Superior temporal gyrus (tissue), 1 donor: ENCODE measurements around the gene GNPDA1.

Experiments used
- DNase-seq: peaks from one replicate; pipeline ENCODE4 v3.0.0-alpha.2; 2016; ENCODE audit errors: extremely low spot score

The GNPDA1 gene

GRCh38 chr5:141994511-141995136 lies 18.2 kb downstream of the GNPDA1 start:
- DNase-seq, result no peak

DNA sequence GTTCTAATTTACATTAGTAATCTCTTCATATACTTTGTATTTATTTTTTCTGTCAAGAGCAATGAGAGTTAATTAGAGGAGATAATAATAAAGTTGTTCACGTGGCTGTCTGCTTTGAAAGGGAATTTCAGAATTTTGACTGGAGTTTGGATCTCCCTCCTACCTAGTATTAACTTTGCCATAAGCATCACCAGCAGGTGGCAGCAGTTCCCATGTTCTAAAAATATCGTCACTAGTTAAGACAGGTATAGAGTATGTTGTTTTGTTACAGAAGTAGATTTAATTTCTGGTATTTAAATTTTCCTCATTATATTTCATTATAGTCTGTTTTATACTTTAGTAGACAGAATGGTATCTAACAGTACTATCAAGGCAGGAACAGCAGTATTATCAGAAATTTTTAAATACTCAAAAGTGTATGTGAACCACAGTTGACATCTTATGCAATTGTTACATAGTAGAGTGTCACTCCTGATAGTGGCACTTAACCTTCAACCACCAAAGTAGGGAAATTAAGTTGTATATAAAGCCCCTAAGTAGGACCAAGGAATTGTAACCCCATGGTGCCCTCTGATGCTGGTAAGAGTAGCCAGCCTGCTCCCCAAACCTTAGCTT lies 20.4 kb downstream of the GNPDA1 start:
- DNase-seq, result peak; percentile 93

DNA sequence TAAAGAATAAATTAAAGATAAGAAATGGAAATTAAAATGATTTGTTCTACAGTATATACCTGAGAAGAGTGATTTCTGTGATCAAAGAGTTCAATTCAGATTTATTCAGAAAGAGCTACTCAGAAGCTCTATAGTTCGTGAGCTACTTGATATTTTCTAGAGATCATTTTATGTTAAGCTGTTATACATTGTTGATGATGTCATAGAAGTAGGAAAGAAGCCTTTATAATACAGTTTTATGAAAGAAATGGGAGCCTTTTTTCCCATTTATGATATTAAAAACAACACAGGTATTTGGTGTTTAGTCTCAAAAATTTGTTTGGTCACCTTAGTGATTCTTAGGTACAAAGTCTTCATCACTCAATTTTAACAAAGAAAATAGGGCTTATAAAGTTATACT lies 23.1 kb downstream of the GNPDA1 start:
- no peak for DNase-seq

DNA sequence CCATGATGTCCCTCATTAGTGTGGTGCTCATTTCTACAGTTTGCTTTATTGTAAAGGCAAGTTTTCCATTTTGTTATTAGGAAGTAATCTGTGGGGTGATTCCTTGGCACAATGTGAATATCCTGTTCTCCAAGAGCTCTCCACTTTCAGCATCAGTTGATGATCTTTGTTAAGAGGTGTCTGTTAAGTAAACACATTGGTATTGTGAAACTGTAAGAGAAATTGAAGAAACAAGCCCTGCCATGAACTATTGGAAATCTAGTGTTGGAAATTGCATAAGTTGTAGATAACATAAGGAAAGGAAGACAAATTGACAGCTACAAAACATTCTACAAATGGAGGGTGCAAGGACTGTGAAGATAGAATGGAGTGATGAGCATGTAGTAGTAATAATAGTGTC lies 26.8 kb downstream of the GNPDA1 start:
- DNase-seq, result no peak

DNA sequence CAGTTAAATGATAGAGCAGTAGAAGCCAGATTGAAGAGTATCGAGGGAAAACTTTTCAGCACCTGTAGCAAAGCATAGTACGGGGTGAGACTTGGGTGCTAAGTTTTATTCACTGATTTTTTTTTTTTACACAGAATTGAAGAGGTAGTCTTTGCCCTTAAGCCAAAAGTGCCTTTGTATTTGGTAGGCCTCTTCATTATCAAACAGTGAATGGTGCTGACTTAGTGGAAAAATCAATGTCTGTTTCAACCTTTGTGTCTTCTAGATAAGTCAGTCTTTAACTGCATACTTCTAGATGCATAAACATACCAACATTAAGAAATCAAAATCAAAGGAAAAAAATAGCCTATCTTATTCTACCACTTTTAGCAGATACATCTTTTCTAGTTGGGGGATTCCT lies 30.2 kb downstream of the GNPDA1 start:
- no peak for DNase-seq

DNA sequence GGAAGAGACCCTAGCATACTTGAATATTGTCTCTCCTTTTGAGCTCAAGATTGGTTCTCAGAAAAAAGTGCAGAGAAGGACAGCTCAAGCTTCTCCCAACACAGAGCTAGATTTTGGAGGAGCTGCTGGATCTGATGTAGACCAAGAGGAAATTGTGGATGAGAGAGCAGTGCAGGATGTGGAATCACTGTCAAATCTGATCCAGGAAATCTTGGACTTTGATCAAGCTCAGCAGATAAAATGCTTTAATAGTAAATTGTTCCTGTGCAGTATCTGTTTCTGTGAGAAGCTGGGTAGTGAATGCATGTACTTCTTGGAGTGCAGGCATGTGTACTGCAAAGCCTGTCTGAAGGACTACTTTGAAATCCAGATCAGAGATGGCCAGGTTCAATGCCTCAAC lies 34.4 kb downstream of the GNPDA1 start:
- DNase-seq, result no peak

DNA sequence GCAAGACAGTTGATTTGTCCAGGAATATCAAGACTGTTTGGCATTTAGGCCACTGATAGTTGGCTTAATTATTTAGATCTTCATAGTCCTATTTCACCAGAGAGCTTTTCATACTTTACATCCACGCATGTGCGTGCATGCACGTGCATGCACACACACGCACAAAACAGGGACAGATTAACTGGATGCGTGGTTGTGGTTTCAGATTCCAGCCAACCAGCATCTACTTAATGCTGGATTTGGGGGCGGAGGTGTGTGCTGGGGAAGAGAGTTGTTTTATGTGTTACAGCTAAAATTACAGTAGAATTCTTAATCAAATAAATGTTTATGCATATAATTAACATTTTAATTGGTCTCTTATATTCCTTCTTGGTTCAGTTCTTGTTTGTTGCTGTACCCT lies 36.7 kb downstream of the GNPDA1 start:
- DNase-seq, result no peak

- DNase-seq, result no peak
Observed at GRCh38 chr5:141973871-141974595, 38.8 kb downstream of the GNPDA1 start.

- DNase-seq, result no peak
Observed at GRCh38 chr5:141969783-141970771, 42.8 kb downstream of the GNPDA1 start.

- peak; percentile 89 for DNase-seq
Observed at GRCh38 chr5:141968914-141969608, 43.8 kb downstream of the GNPDA1 start, which contains the start of gene RNF14. Gene RNF14, plus strand, starts transcription at chr5:141969105. Its CDS starts 4,484 bp downstream, at chr5:141973589.

GRCh38 chr5:141966963-141967333 lies 45.9 kb downstream of the GNPDA1 start:
- DNase-seq, result no peak

DNA sequence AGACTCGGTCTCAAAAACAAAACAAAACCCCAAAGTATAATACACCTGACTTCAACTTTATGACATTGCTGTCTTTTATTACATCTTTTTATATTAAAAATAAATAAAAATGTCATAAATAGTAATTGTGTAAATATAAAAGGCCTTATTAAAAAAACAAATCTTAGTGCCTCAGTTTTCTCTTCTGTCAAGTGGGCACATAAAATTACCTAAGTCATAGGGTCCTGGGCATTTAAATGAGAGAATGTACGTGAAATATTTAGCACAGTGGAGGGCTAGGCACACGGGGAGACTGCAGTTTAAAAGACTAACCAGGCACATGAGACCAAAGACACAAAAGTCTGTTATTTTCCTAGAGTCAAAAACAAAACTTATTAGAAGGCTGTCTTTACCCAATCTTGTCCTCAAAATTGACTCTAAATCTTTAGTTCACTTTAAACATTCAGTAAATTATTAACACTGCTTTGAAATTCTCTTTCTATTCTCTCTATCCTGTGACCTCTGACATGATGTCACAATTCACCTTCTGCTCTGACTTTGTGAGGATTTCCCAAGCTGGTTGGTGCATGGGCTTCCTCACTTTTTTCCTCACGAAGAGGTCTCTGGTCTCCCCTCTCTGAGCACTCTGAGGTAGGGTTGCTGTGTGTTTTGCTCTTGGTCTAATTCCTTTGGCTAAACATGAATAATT lies 46.4 kb downstream of the GNPDA1 start:
- no peak for DNase-seq

DNA sequence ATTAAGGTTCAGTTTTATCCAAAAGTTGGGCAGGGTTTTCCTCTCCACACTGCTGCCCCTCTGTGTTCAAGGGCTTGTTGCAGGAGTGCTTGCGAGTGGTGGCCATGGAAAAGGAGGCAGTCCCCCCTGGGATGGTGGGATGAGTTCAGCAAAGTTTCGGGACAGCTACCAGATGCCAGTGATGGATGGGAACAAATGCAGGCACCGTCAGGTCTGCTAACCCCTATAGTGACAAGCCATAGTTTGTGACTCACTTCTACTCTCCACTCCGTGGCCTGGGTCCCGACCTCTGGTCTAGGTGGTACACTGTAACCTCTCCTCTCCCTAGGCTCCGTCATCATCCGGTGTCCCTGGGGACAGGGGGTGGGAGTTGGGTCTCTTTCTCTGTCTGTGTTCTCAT lies 47.8 kb downstream of the GNPDA1 start:
- DNase-seq, result no peak

DNA sequence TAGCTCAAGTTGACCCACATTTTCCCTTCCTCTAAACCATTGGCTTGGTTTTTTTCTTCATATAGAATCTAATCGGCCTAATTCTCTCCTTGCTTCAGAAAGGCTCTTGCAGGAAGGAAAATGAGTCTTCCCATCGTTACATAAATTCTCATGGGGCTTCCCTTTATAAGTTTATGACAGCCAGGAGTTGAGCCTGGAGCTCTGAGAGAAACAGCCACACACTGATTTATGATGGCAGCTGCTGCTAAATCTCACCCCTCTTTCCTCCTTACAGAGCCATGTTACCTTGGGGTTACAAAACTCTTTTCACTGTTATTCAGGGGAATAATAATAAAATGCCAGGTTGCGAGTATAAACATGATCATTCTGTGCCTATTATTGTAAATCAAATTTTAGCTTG lies 49.1 kb downstream of the GNPDA1 start:
- DNase-seq, result no peak

GRCh38 chr5:141961466-141961865 lies 51.4 kb downstream of the GNPDA1 start:
- DNase-seq, result no peak

DNA sequence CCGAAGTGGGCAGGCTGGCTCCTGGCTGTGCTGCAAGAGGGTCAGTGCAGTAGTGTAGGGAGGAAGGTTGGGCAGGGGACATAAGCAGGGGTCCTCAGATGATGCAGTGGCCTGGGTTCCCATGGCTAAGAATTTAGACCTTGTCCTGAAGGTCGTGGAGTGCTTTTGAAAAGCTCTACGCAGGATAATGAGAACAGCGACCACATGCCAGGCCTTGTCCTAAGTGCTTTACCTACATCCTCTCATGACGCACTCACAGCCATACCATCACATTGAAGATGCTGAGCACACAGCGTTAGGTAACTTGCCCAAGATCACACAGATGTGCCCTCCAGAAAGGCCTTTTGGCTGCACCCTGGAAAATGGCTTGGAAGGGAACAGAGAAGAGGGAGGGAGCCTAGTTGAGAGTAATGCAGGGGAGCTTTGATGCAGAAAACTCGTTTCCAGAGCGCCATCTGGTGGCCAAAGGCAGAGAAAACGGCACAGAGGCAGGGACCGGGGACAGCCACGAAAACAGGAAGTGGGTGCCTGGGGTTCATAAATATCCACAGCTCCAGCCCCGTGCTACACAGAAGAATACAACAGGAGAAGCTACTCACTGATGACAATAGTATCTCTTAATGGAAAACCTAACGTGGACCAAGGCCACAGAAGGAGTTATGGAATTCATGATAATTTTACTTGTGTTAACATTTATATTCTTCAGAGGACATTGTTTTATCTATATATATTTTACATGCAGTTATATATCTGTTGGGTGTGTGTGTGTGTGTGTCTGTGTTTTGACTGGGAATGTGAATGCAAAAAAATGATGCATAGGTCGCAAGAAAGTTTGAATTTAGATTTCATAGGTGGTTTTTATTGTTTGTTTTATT lies 52.1 kb downstream of the GNPDA1 start:
- peak; percentile 98 for DNase-seq

- no peak for DNase-seq
Observed at GRCh38 chr5:141960018-141960417, 52.8 kb downstream of the GNPDA1 start.

- DNase-seq, result no peak
Observed at GRCh38 chr5:141958546-141959172, 54.2 kb downstream of the GNPDA1 start.

DNA sequence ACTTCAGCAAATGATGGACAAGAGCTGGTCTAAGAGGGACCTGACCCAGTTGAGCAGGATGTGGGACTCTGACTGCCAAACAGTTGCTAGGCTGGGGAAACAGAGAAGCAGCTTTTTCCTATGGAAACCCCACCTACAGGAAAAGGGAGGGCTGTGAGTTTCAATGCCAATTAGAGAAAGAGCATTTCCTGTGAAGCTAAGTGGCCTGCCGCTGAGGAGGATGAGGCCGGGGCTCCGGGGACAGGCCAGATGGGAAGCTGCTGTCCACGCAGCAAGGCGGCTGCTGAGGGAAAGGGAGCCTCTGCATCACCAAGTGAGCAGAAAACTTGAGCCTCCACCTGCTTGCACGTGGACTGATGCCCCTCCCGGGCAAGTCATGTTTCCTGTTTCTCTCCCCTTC lies 54.7 kb downstream of the GNPDA1 start, which contains the start of gene PCDH12:
Gene PCDH12 (minus strand): TSS at position 90 of the 400 bp plus-strand sequence. CDS start 351 bp downstream, outside the sequence.
- no peak for DNase-seq
